Right lobe of liver (tissue), 4 donors: ENCODE measurements around the gene MED9.

Experiments used
- CTCF ChIP-seq, 4 donors: fragments of 200-600 bp in 3 of 4; fragments of 450-650 bp in 1 of 4; IDR thresholded peaks; one replicate each; pipeline versions ENCODE4 v1.5.1 to v1.8.0; 2016 to 2022; ENCODE audit warnings: antibody characterized with exemption in 4 of 4, mild to moderate bottlenecking in 2 of 4
- POLR2A ChIP-seq: fragments of 450-650 bp; IDR thresholded peaks from one replicate; pipeline ENCODE4 v1.6.1; 2017; ENCODE audit warnings: antibody characterized with exemption, mild to moderate bottlenecking
- donor health status: DM: no; HTN: no; CAD: no.
- donor health status: DM: no; HTN: no; CAD: no.
- donor health status: DM: no; HTN: yes; CAD: no.

- no peak for TF ChIP-seq CTCF (IDR thresholded peaks at IDR 0.05)
- no peak for TF ChIP-seq POLR2A
These were observed 28.1 kb upstream of the MED9 start for GRCh38 chr17:17448723-17449122.
